ENCODE measurements around the gene CRYBA4.
A peak's percentile ranks its signal among the peaks of the same experiment; 100 is the strongest.
"Not testable (repeated sequence)": the region's sequence is repeated elsewhere in the genome, so short reads cannot be mapped to it uniquely, and the experiment has no call there.

CRYBA4 gene

GRCh38 chr22:26593763-26594162 lies 28.0 kb upstream of the CRYBA4 start:
- no peak for DNase-seq

- no peak for DNase-seq
Measured at GRCh38 chr22:26597026-26597425, 24.7 kb upstream of the CRYBA4 start.

GRCh38 chr22:26597480-26597879 lies 24.3 kb upstream of the CRYBA4 start:
- DNase-seq: no peak

DNA sequence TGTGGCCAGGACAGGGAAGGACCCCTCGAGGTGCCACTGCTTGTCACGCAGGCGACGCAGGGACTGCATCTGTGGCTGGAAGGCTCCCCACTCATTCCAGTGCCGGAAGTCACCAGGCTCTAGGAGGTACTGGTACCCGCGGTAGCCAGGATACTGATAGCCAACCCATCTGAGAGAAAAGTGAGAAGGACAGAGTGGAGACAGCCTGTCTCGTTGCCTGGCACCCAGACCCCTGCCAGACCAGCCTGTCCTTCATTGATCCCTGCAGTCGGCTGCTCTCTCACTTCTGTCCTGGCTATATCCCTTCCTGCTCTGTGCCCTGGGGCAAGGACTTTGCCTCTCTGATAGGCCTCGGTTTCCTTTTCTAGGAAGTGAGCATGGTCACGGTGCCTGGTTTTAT lies 22.3 kb upstream of the CRYBA4 start:
- no peak for DNase-seq

DNA sequence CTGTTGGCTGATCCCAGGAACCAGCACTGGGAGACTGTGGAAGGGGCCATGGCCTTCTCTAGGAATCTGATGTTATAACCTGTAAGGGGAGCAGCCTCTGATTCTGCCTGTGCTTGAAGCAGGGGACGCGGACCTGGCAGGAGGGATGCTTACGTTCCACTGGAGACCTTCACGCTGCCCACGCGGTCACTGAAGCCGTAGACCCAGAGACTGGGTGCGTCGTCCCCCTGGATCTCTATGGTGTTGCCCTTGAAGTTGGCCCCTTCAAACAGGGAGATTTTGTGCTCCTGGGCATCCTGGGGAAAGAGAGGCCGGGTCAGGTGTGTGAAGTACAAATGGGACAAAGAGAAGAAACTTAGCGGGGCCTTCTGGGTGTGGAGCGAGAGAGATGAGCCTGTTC lies 20.0 kb upstream of the CRYBA4 start:
- DNase-seq: no peak

DNA sequence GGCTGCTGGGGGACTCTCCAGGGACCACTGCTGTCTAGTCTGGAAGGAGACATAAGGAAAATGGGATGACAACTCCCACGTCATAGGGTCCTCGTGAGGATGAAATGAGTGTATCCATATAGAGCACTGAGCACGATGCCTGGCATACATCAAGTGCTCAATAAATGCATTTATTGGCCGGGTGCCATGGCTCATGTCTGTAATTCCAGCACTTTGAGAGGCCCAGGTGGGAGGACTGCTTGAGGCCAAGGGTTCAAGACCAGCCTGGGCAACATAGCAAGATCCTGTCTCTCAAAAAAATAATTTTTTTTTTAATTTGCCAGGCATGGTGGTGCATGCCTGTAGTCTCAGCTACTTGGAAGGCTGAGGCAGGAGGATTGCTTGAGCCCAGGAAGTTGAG lies 19.6 kb upstream of the CRYBA4 start:
- DNase-seq: no peak

DNA sequence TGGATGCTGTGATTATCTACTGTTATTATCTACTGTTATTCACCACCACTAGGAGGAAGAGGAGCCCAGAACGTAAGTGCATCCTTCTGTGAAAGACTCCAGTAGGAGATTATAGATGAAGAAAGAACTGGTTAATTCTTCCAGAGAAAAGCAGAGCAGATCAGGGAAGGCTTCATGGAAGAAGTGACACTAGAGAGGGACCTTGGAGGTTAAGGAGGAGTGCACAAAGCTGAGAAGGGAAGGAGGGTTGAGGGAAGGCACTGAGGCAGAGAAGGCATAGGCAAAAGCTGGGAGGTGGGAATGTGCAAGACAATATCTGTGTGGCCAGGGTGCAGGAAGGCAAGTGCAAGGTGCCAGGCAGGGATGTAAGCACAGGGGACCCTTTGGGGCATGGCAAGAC lies 17.4 kb upstream of the CRYBA4 start:
- DNase-seq: no peak

GRCh38 chr22:26606611-26607010 lies 15.2 kb upstream of the CRYBA4 start:
- DNase-seq: no peak

DNA sequence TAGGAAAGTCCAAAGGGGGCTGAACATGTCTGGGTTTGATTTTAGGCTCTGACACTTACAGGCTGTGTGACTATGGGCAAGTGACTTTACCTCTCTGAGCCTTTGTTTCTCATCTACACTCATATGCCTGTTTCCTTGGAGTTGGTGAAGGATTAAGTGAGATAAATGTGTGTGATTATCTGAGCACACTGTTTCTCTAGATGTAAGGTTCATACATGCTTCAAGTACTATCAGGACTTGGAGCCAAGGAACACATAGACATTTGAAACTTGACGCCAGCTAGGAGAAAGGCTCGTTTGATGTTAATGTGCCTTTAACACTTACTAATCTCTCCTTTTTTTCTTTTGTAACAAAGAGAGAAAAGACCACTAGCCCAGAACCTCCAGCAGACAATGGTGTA lies 13.6 kb upstream of the CRYBA4 start:
- DNase-seq: no peak

- DNase-seq: no peak
Measured at GRCh38 chr22:26609287-26609686, 12.5 kb upstream of the CRYBA4 start.

DNA sequence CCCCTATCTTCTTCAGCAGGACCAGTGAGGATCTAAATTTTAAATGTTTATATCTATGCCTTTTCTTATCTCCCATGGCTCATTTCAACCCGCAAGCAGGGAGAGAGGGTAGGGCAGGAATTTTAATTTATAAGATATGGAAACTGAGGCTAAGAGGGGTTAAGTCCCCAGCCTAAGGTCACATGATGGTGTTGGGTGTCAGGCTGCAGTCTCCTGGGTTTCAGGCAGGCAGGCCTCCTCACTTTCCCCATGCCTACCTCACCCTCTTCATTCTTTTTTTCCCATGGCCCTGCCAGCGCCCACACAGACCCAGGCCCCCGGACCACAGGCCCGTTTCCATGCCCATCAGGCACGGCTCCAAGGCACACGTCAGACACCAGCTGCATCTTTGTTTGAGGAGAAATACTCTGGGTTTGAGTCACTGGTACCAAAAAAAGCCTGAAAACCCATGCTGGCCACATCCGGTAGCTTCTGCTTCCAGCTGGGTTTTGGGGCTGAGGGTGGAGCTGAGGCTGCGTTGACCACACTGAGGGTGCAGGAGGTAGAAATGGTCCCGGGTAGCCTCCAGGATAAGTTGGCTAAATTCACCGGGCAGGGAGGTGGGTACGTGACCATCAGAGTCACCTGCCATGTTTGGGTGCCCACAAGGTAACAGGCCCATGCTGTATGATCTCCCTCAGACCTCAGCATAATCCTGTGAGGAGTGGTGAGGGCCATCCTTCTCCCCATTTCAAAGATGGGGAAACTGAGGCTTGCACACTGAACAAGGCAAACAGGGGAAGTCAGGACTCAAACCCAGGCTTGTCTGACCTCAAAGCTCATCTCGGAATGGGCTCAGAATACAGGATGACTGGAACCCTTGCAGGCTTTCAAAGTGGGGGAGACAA lies 11.4 kb upstream of the CRYBA4 start:
- DNase-seq: peak in 46 of 58 donors; percentile 5 to 74 (median 35)

DNA sequence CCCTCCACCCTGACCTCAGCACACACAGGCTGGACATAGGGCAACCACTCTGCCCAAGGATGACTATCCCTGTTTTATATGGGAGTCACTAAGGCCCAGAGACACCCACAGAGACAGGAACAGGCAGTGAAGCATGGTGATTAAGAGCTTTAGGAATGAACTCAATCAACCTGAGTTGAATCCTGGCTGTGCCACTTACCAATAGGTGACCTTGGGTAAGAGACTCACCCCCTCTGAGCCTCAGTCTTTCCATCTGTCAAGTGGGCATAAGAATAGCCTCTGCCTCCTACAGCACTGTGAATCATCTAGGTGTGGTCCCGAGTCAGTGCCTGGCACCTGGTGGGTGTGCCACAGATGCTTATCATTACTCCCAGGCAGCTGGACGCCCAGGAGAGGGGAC lies 10.8 kb upstream of the CRYBA4 start:
- DNase-seq: no peak

DNA sequence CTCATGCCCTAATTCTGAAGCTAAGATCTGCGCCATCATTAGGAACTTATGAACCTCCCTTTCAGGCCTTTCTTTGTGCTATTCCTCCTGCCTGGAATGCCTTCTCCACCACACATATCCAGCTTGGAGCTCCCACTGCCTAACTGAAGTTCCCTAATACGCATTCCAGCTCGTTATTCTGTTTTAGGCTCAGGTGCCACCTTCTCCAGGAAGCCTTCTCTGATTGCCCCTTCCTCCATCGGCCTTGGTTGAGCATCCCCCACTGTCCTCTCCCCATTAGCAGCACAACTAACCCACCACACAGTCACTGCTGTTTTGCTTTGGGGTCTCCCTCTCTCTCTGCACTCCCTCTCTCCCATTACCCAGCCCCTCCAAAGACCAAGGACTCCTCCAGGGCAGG lies 9.1 kb upstream of the CRYBA4 start:
- DNase-seq: no peak

- not testable (repeated sequence) for DNase-seq
Measured at GRCh38 chr22:26613753-26614152, 8.0 kb upstream of the CRYBA4 start.

DNA sequence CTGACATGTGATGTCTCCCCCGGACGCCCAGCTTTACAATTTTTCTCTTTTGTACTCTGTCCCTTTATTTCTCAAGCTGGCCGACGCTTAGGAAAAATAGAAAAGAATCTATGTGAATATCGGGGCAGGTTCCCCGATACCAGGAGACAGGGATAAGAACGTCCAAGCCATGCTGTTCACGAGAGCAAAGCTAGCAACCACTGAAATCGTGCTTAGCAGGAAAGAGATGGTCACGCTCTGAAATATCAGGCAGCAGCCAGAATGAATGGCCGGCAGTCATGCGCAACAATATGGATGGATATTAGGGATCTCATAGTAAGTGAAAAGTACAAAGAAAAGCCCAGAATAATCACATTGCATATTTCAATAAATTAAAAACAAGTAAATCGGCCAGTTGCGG lies 7.4 kb upstream of the CRYBA4 start:
- no peak for DNase-seq

- DNase-seq: no peak
Measured at GRCh38 chr22:26615149-26615548, 6.6 kb upstream of the CRYBA4 start.

GRCh38 chr22:26615830-26616435 lies 5.8 kb upstream of the CRYBA4 start:
- DNase-seq: no peak

- DNase-seq: no peak
Measured at GRCh38 chr22:26616650-26617049, 5.1 kb upstream of the CRYBA4 start.

- peak in 9 of 58 donors; percentile 3 to 19 (median 9) for DNase-seq
Measured at GRCh38 chr22:26617271-26618199, 4.2 kb upstream of the CRYBA4 start, which contains the start of gene CRYBB1. Gene CRYBB1 (minus strand): TSS chr22:26618027. CDS start chr22:26616319, 1,708 bp downstream.

DNA sequence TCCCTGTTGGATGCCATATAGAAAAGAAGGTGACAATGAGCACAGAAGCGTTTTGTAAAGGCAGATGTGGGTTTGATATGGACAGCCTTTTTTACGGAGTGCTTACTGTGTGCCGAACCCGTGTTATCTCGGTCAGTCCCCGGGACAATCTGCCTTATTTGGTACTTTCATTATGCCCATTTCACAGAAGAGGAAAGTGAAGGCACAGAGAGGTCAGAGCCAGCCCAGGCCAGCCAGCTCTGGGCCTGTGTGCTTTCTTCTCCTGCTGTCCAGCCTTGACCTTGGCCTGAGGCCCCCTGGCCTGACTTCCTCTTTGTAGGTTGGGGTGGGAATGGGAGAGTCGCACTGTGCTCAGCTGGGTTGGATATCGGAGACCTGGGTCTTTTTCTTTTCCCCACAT lies 3.3 kb upstream of the CRYBA4 start:
- no peak for DNase-seq

- DNase-seq: no peak
Measured at GRCh38 chr22:26619510-26619909, 2.3 kb upstream of the CRYBA4 start.

- no peak for DNase-seq
Measured at GRCh38 chr22:26620197-26620596, 1.6 kb upstream of the CRYBA4 start.
